HG02759 (cell line): ENCODE results near the gene ZNF418.
"Not testable (repeated sequence)": the region's sequence is repeated elsewhere in the genome, so short reads cannot be mapped to it uniquely, and the experiment has no call there.

Source experiments
- ATAC-seq: cut with Tn5 transposase; IDR thresholded peaks from one replicate; pipeline ENCODE4 v1.9.1; 2021; ENCODE audit warnings: mild to moderate bottlenecking, moderate library complexity; ENCODE audit not compliant: unreplicated experiment

ZNF418 gene

GRCh38 chr19:57890706-57891105, 44.5 kb downstream of the ZNF418 start:
- ATAC-seq, result not testable (repeated sequence)

- ATAC-seq, result peak; percentile 90
Observed at GRCh38 chr19:57888560-57889231, 46.5 kb downstream of the ZNF418 start, which contains the start of gene ZNF814. Gene ZNF814, minus strand, starts transcription at chr19:57889037. Its CDS starts 235 bp downstream, at chr19:57888802.

GRCh38 chr19:57888107-57888559, 47.1 kb downstream of the ZNF418 start:
- ATAC-seq, result no peak

- ATAC-seq, result no peak
Observed at GRCh38 chr19:57887195-57887941, 47.8 kb downstream of the ZNF418 start.

- no peak for ATAC-seq
Observed at GRCh38 chr19:57886046-57886445, 49.2 kb downstream of the ZNF418 start.

GRCh38 chr19:57873883-57874799, 61.1 kb downstream of the ZNF418 start:
- ATAC-seq, result not testable (repeated sequence)

- ATAC-seq, result no peak
Observed at GRCh38 chr19:57872450-57872849, 62.8 kb downstream of the ZNF418 start.
